Mucosa of descending colon (tissue), 3 donors: ENCODE measurements around the gene NIPSNAP2. TPM values are rescaled to one million over a fixed set of nuclear protein-coding genes. Genes with fewer than 3 reads are reported as not detected.
"Not testable (repeated sequence)": the region's sequence is repeated elsewhere in the genome, so short reads cannot be mapped to it uniquely, and the experiment has no call there.

ENCODE experiments used
- ATAC-seq: fragments of 200-7000 bp; cut with Tn5 transposase; one replicate; pipeline ENCODE4 v1.9.1; 2020; ENCODE audit warnings: mild to moderate bottlenecking, moderate library complexity
- DNase-seq, 3 donors: peaks; one replicate each; pipeline ENCODE4 v3.0.0-alpha.2; 2020
- H3K36me3 ChIP-seq: fragments of 200-600 bp; one replicate; pipeline ENCODE4 v1.8.0; 2021; ENCODE audit warnings: low read depth, mild to moderate bottlenecking
- H3K4me1 ChIP-seq: fragments of 200-600 bp; one replicate; pipeline ENCODE4 v1.8.0; 2021; ENCODE audit warnings: low read depth, mild to moderate bottlenecking
- H3K4me3 ChIP-seq: fragments of 200-600 bp; one replicate; pipeline ENCODE4 v1.8.0; 2021; ENCODE audit warnings: mild to moderate bottlenecking
- H3K9me3 ChIP-seq: fragments of 200-600 bp; one replicate; pipeline ENCODE4 v1.8.0; 2021; ENCODE audit warnings: mild to moderate bottlenecking
- intact Hi-C, 2 donors: fragments of 100-400 bp; cut with DNase I in 1 of 2; cut with micrococcal nuclease in 1 of 2; formaldehyde crosslinking; loops; one replicate each; pipeline versions ENCODE4 v1.11.0 to v1.11.1; 2022; cut with DNase I, micrococcal nuclease
- total RNA-seq, 3 donors: library from RNA; stranded (reverse); fragmentation: NEBNext Ultra II Directional in 2 of 3; extraction: Animal tissue kit (Norgen Biotek cat#: 25700) in 2 of 3; gene quantifications; one replicate each; pipeline versions ENCODE4 v1.2.1 to v1.2.4, GENCODE V29; 2021 to 2023
- TF ChIP-seq, protein P1 (sequence below): fragments of 200-600 bp; IDR thresholded peaks from one replicate; pipeline ENCODE4 v1.8.0; 2022; ENCODE audit warnings: antibody characterized with exemption, mild to moderate bottlenecking
- donor health status: DM: no; HTN: no; CAD: no; lungs with moderate emphysema.
- donor health status: DM: no; HTN: no; CAD: no.
- donor health status: DM: no; HTN: yes; CAD: no.

The NIPSNAP2 gene
- total RNA-seq, 3 donors from 2014 or later, result 59.4 to 101 (median 60.8) TPM

DNA sequence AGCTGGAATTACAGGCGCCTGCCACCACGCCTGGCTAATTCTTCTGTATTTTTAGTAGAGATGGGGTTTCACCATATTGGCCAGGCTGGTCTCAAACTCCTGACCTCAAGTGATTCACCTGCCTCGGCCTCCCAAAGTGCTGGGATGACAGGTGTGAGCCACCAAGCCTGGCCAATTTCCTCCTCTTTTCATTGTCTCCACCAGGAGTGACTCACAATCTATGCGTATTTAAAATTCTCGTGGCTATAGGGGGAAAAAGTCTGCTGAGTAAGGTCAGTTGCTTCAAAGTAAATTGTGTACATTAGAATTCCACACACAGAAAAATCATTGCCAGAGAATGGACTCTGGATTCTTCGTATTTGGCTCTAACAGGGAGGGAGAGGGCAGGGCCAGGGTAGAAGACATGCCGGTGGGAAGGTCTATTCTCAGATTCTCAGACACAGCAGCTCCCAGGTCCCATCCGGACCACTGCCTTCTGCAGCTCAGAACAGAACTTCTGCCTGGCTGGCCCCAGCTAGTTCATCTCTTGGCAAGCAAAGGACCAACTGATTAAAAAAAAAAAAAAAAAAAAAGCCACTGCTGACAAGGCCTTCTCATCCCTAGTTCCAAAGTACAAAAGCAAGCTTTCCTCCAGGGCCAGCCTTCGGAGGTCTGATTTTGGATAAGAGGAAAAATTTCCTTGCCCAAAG, 64.7 kb downstream of the NIPSNAP2 start:
- peaks cover 2% of the 10 kb centered on the region for H3K4me1 ChIP-seq
- TF ChIP-seq, protein P1, sequence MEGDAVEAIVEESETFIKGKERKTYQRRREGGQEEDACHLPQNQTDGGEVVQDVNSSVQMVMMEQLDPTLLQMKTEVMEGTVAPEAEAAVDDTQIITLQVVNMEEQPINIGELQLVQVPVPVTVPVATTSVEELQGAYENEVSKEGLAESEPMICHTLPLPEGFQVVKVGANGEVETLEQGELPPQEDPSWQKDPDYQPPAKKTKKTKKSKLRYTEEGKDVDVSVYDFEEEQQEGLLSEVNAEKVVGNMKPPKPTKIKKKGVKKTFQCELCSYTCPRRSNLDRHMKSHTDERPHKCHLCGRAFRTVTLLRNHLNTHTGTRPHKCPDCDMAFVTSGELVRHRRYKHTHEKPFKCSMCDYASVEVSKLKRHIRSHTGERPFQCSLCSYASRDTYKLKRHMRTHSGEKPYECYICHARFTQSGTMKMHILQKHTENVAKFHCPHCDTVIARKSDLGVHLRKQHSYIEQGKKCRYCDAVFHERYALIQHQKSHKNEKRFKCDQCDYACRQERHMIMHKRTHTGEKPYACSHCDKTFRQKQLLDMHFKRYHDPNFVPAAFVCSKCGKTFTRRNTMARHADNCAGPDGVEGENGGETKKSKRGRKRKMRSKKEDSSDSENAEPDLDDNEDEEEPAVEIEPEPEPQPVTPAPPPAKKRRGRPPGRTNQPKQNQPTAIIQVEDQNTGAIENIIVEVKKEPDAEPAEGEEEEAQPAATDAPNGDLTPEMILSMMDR, result no peak
- H3K9me3 ChIP-seq, result no peaks in the 10 kb centered on the region
- intact Hi-C loops, result no loop called here
- peak in 1 of 3 donors; percentile 14 for DNase-seq
- peak; percentile 67 for ATAC-seq
- H3K36me3 ChIP-seq, result no peaks in the 10 kb centered on the region
- H3K4me3 ChIP-seq, result no peak overlapping the region

DNA sequence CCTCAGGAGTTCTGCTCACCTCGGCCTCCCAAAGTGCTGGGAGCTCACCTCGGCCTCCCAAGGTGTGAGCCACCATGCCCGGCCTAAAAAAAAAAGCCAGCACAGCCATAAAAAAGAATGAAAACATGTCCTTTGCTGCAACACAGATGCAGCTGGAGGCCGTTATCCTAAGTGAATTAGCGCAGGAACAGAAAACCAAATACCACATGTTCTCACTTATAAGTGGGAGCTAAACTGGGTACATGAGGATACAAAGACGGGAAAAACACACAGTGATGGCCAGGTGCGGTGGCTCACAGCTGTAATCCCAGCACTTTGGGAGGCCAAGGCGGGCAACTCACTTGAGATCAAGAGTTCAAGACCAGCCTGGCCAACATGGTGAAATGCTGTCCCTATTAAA, 66.0 kb downstream of the NIPSNAP2 start:
- intact Hi-C loops, result no loop called here
- TF ChIP-seq, protein P1, result no peak
- no peak for ATAC-seq
- Histone ChIP-seq H3K36me3 (no peaks in the 10 kb centered on the region), H3K4me3 (no peak overlapping the region), H3K4me1 (peaks cover 4% of the 10 kb centered on the region), H3K9me3 (no peaks in the 10 kb centered on the region)
- no peak for DNase-seq

DNA sequence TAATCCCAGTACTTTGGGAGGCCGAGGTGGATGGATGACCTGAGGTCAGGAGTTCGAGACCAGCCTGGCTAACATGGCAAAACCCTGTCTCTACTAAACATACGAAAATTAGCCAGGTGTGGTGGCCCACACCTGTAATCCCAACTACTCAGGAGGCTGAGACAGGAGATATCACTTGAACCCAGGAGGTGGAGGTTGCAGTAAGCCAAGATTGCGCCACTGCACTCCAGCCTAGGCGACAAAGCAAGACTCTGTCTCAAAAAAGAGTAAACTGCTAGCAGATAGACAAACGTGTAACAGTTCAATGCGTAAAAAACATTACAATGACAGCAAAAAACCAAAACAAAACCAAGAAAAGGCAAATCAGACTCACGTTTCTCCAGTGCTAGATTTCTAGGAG, 67.2 kb downstream of the NIPSNAP2 start:
- intact Hi-C loops, H3K4me3 ChIP-seq, H3K9me3 ChIP-seq, H3K4me1 ChIP-seq, H3K36me3 ChIP-seq, ATAC-seq: not testable (repeated sequence)
- peak in 1 of 3 donors; percentile 7 for DNase-seq

DNA sequence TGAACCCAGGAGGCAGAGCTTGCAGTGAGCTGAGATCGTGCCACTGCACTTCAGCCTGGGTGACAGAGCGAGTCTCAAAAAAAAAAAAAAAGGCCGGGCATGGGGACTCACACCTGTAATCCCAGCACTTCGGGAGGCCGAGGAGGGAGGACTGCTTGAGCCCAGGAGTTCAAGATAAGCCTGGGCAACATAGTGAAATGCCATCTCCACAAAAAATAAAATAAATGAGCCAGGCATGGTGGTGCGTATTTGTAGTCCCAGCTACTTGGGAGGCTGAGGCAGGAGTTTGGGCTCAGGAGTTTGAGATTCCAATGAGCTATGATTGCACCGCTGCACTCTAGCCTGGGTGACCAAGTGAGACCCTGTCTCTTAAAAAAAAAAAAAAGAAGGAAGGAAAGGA, 68.2 kb downstream of the NIPSNAP2 start:
- H3K36me3 ChIP-seq, H3K4me3 ChIP-seq, ATAC-seq, intact Hi-C loops, H3K9me3 ChIP-seq, H3K4me1 ChIP-seq: not testable (repeated sequence)
- DNase-seq, result peak in 1 of 3 donors; percentile 4

DNA sequence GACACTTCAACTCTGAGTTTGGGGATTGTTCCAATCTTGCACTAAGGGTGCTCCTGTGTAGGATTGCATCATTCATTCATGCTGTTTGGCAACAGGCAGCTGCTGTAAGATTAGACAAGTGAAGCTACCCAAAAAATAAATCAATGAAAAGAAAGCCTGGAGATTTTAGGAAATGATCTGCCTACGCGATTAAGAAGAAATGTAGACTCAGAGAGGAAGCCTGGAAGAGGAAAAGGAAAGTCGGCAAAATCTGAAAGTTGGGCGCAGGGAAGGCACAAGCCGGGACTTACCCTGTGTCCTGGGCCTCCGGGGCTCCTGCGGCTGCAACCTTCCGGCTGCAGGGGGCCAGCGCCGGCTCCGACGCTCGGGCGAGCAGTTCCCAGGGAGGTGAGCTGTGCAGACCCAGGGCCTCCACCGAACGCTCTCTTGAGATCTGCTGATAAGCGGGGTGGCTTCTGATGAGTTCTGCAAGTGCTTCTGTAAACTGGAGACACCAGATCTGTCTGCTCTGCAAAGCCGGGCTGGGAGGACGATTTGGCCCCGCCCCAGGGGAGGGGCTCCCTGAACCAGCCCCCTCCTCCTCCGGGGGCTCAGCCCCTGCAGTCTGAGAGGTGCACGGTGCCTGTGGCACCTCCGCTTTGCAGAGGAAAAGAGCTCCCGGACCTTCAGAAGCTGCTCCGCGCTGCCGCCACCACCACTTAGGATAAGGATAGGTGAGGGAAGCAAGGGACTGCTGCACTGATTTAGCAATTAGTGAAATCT, 69.5 kb downstream of the NIPSNAP2 start:
- H3K9me3 ChIP-seq, result no peaks in the 10 kb centered on the region
- H3K4me3 ChIP-seq, result peak overlapping the region; percentile 40
- TF ChIP-seq, protein P1, result no peak
- H3K36me3 ChIP-seq, result no peaks in the 10 kb centered on the region
- DNase-seq (peak; percentile 70 to 81 (median 75)), ATAC-seq (peak; percentile 88)
- H3K4me1 ChIP-seq, result peaks cover 4% of the 10 kb centered on the region
- intact Hi-C loops, result no loop called here

DNA sequence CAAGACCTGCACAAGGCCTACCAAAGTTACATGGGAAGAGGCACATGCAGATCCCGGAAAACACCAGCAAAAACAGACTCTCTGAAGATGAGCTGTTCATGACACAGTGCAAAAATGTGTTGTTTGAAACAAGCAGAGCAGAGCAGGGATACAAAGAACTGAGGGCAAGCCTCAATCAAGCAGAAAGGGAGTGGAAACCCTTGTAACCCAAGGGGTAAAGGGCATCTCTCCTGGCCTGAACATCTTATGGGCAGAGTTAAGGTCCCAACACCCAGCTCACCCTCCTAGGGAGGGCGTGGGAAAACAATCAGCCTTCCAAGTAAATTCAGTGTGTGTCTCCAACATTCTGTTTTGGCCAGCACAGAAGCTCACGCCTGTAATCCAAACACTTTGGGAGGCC, 76.3 kb downstream of the NIPSNAP2 start:
- Histone ChIP-seq H3K36me3 (no peaks in the 10 kb centered on the region), H3K9me3 (no peaks in the 10 kb centered on the region), H3K4me1 (no peaks in the 10 kb centered on the region), H3K4me3 (no peak overlapping the region)
- TF ChIP-seq, protein P1, result no peak
- intact Hi-C loops, result no loop called here
- DNase-seq, result peak in 1 of 3 donors; percentile 7
- no peak for ATAC-seq

DNA sequence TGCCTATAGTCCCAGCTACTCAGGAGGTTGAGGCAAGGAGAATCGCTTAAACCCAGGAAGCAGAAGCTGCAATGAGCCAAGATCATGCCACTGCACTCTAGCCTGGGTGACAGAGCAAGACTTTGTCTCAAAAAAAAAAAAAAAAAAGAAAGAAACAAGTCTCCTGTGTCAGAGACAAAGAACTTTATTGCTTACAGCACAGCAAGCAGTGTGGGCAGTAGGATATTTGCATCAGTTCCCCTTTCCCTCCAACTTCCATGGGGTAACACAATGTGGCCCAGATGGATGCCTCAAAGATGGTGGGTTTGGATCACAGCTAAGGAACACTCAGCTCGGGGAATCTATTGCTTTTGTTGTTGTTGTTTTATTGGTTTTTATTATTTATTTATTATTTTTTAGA, 81.4 kb downstream of the NIPSNAP2 start:
- H3K9me3 ChIP-seq, ATAC-seq, intact Hi-C loops: not testable (repeated sequence)

More for the DNA sequence above, 81.4 kb downstream of the NIPSNAP2 start:
- peaks cover 30% of the 10 kb centered on the region for H3K4me1 ChIP-seq
- DNase-seq, H3K36me3 ChIP-seq, H3K4me3 ChIP-seq: not testable (repeated sequence)
